Cardiac muscle cell (in vitro differentiated cells and primary cell): Measurements from ENCODE around the gene CFAP99. TPM values are rescaled to one million over a fixed set of nuclear protein-coding genes. Genes with fewer than 3 reads are reported as not detected.
"Not testable (repeated sequence)": the region's sequence is repeated elsewhere in the genome, so short reads cannot be mapped to it uniquely, and the experiment has no call there.

Experiments used
- DNase-seq, 2 donors: peaks; one replicate each; pipeline versions ENCODE4 v3.0.0 to v3.0.0-alpha.2; 2010 to 2017; ENCODE audit warnings: low read depth in 1 of 2, low spot score in 1 of 2
- H3K27ac ChIP-seq: fragments of 200-600 bp; sonication (generic); 2 replicates; pipeline ENCODE4 v1.5.1; 2016
- H3K27me3 ChIP-seq: fragments of 200-600 bp; sonication (generic); 2 replicates; pipeline ENCODE4 v1.6.0; 2016; ENCODE audit warnings: control low read depth
- H3K36me3 ChIP-seq: fragments of 200-600 bp; sonication (generic); 2 replicates; pipeline ENCODE4 v1.5.1; 2016; ENCODE audit warnings: control low read depth
- H3K4me1 ChIP-seq: fragments of 200-600 bp; sonication (generic); 2 replicates; pipeline ENCODE4 v1.8.1; 2017; ENCODE audit warnings: low read depth, mild to moderate bottlenecking, mixed run types
- H3K4me3 ChIP-seq: fragments of 200-600 bp; sonication (generic); 2 replicates; pipeline ENCODE4 v1.5.1; 2016; ENCODE audit warnings: mild to moderate bottlenecking
- H3K9me3 ChIP-seq: fragments of 200-600 bp; sonication (generic); 2 replicates; pipeline ENCODE4 v1.5.1; 2017; ENCODE audit warnings: low read depth, mild to moderate bottlenecking, control low read depth
- CTCF ChIP-seq: IDR thresholded peaks from 2 replicates; pipeline ENCODE4 v1.5.1; 2012; ENCODE audit warnings: low read depth, mild to moderate bottlenecking, low read length
- polyA plus RNA-seq: library from polyadenylated mRNA; unstranded; fragments of >200 nt; fragmentation: Nextera tagmentation; extraction: Ambion mirVana; gene quantifications from 2 replicates; pipeline ENCODE4 v1.2.1, GENCODE V29; 2016
- total RNA-seq: library from RNA; depleted of rRNA; stranded (reverse); fragments of >200 nt; gene quantifications from 2 replicates; pipeline ENCODE4 v1.2.3, GENCODE V29; 2016

CFAP99 gene
- total and polyA plus RNA-seq, 2 experiments from 2014 or later: 0.10 TPM; not detected in 1

- H3K36me3 ChIP-seq: no peaks in the 10 kb centered on the region
- no peak overlapping the region for H3K4me3 ChIP-seq
- H3K9me3 ChIP-seq: no peaks in the 10 kb centered on the region
- H3K27me3 ChIP-seq: peaks cover 28% of the 10 kb centered on the region
- DNase-seq: no peak
- no peak overlapping the region for H3K27ac ChIP-seq
- TF ChIP-seq CTCF: no peak
- H3K4me1 ChIP-seq: no peaks in the 10 kb centered on the region
Observed at GRCh38 chr4:2425386-2426068, 6.8 kb downstream of the CFAP99 start.

GRCh38 chr4:2426069-2426397 is 7.3 kb downstream of the CFAP99 start:
- no peak overlapping the region for H3K4me3 ChIP-seq
- DNase-seq: no peak
- no peak for TF ChIP-seq CTCF
- H3K27me3 ChIP-seq: peaks cover 23% of the 10 kb centered on the region
- H3K36me3 ChIP-seq: no peaks in the 10 kb centered on the region
- no peaks in the 10 kb centered on the region for H3K4me1 ChIP-seq
- no peaks in the 10 kb centered on the region for H3K9me3 ChIP-seq
- H3K27ac ChIP-seq: no peak overlapping the region

GRCh38 chr4:2426711-2427275 is 8.0 kb downstream of the CFAP99 start:
- Histone ChIP-seq H3K9me3 (no peaks in the 10 kb centered on the region), H3K36me3 (no peaks in the 10 kb centered on the region), H3K4me1 (no peaks in the 10 kb centered on the region), H3K4me3 (no peak overlapping the region), H3K27me3 (peaks cover 15% of the 10 kb centered on the region), H3K27ac (no peak overlapping the region)
- DNase-seq: no peak
- TF ChIP-seq CTCF: no peak

GRCh38 chr4:2427383-2428334 is 8.9 kb downstream of the CFAP99 start:
- no peak for DNase-seq
- Histone ChIP-seq H3K9me3 (no peaks in the 10 kb centered on the region), H3K27me3 (peaks cover 6% of the 10 kb centered on the region), H3K4me3 (no peak overlapping the region), H3K27ac (no peak overlapping the region), H3K4me1 (no peaks in the 10 kb centered on the region), H3K36me3 (no peaks in the 10 kb centered on the region)
- TF ChIP-seq CTCF: no peak

GRCh38 chr4:2428496-2429213 is 9.9 kb downstream of the CFAP99 start:
- Histone ChIP-seq H3K4me3 (no peak overlapping the region), H3K27me3 (no peaks in the 10 kb centered on the region), H3K27ac (no peak overlapping the region), H3K4me1 (no peaks in the 10 kb centered on the region), H3K9me3 (no peaks in the 10 kb centered on the region), H3K36me3 (no peaks in the 10 kb centered on the region)
- no peak for TF ChIP-seq CTCF
- no peak for DNase-seq

GRCh38 chr4:2429945-2430757 is 11.4 kb downstream of the CFAP99 start:
- not testable (repeated sequence) for H3K36me3 ChIP-seq, H3K4me3 ChIP-seq, H3K27me3 ChIP-seq, H3K9me3 ChIP-seq, H3K27ac ChIP-seq, H3K4me1 ChIP-seq
- DNase-seq: peak in 1 of 2 donors; percentile 55
